PC-9 (cell line): ENCODE measurements around the gene MEI4. TPM values are rescaled to one million over a fixed set of nuclear protein-coding genes. Genes with fewer than 3 reads are reported as not detected.
"Not testable (repeated sequence)": the region's sequence is repeated elsewhere in the genome, so short reads cannot be mapped to it uniquely, and the experiment has no call there.

Source experiments
- BruUV-seq: library from RNA; stranded (reverse); fragments of 400-500 nt; replicated peaks from 2 replicates; lab custom pipeline; 2021; lab: Mats Ljungman, UMichigan
- CTCF ChIA-PET: fragments of 300-600 bp; sonication (Branson Sonifier 250); formaldehyde crosslinking; loops from one replicate; lab custom pipeline; 2022; ENCODE audit warnings: antibody characterized with exemption; lab: Charles Lee
- POLR2A ChIA-PET: fragments of 300-600 bp; sonication (Branson Sonifier 250); formaldehyde crosslinking; loops from one replicate; lab custom pipeline; 2022; ENCODE audit warnings: antibody characterized with exemption; ENCODE audit not compliant: unreplicated experiment; lab: Charles Lee
- DNase-seq, 2 experiments: peaks; one replicate each; pipeline versions ENCODE4 v3.0.0 to v3.0.0-alpha.2; 2015 to 2022; ENCODE audit warnings: mixed read lengths in 1 of 2
- H2AFZ ChIP-seq: fragments of 200-600 bp; sonication (generic); 2 replicates; pipeline ENCODE4 v1.8.1; 2017; ENCODE audit warnings: antibody characterized with exemption
- H3F3A ChIP-seq: fragments of 200-600 bp; sonication (generic); 2 replicates; pipeline ENCODE4 v1.8.1; 2017; ENCODE audit warnings: antibody characterized with exemption, mild to moderate bottlenecking, low read depth; ENCODE audit not compliant: insufficient read depth
- H3K27ac ChIP-seq: fragments of 200-600 bp; sonication (generic); 2 replicates; pipeline ENCODE4 v1.6.1; 2016; ENCODE audit warnings: mixed run types
- H3K27me3 ChIP-seq: fragments of 200-600 bp; sonication (generic); 2 replicates; pipeline ENCODE4 v1.6.1; 2016; ENCODE audit warnings: low read depth, mixed run types; ENCODE audit not compliant: insufficient read depth
- H3K36me3 ChIP-seq: fragments of 200-600 bp; sonication (generic); 2 replicates; pipeline ENCODE4 v1.6.1; 2016; ENCODE audit warnings: low read depth, mixed run types
- H3K4me1 ChIP-seq: fragments of 200-600 bp; sonication (generic); replicated peaks from 2 replicates; pipeline ENCODE4 v1.6.1; 2016; ENCODE audit warnings: mixed run types; ENCODE audit not compliant: insufficient read depth
- H3K4me2 ChIP-seq: fragments of 200-600 bp; sonication (generic); 2 replicates; pipeline ENCODE4 v1.6.1; 2017; ENCODE audit warnings: mixed run types
- H3K4me3 ChIP-seq: fragments of 200-600 bp; sonication (generic); 2 replicates; pipeline ENCODE4 v1.6.1; 2016; ENCODE audit warnings: mixed run types
- H3K79me2 ChIP-seq: fragments of 200-600 bp; sonication (generic); 2 replicates; pipeline ENCODE4 v1.6.1; 2017; ENCODE audit warnings: low read depth, mixed run types
- H3K9me2 ChIP-seq: fragments of 200-600 bp; sonication (generic); 2 replicates; pipeline ENCODE4 v1.8.1; 2017; ENCODE audit warnings: mild to moderate bottlenecking; ENCODE audit not compliant: insufficient read depth
- H3K9me3 ChIP-seq: fragments of 200-600 bp; sonication (generic); 2 replicates; pipeline ENCODE4 v1.8.1; 2016; ENCODE audit warnings: low read depth; ENCODE audit not compliant: insufficient read depth
- H4K20me1 ChIP-seq: fragments of 200-600 bp; sonication (generic); 2 replicates; pipeline ENCODE4 v1.8.1; 2017; ENCODE audit not compliant: insufficient read depth
- CTCF ChIP-seq: fragments of 200-600 bp; sonication (generic); conservative IDR thresholded peaks from 2 replicates; pipeline ENCODE4 v1.6.1; 2017; ENCODE audit warnings: mixed run types, antibody characterized with exemption, mild to moderate bottlenecking, moderate library complexity
- EZH2 ChIP-seq: fragments of 200-600 bp; sonication (generic); IDR thresholded peaks from 2 replicates; pipeline ENCODE4 v1.8.0; 2017; ENCODE audit warnings: antibody characterized with exemption, low read depth
- intact Hi-C: fragments of 100-400 bp; cut with micrococcal nuclease; formaldehyde crosslinking; loops from one replicate; pipeline ENCODE4 v1.10.0; 2022; ENCODE audit not compliant: unreplicated experiment
- total RNA-seq: library from RNA; stranded (reverse); gene quantifications from 2 replicates; pipeline ENCODE4 v1.2.3, GENCODE V29; 2021

The MEI4 gene
- total RNA-seq, 1 experiment from 2014 or later, result not detected

- Histone ChIP-seq H3K36me3 (no peaks in the 10 kb centered on the region), H3K9me2 (no peaks in the 10 kb centered on the region), H3K27ac (no peak overlapping the region), H3K9me3 (no peaks in the 10 kb centered on the region), H4K20me1 (no peaks in the 10 kb centered on the region), H3K4me1 (no peaks in the 10 kb centered on the region), H3K4me2 (no peak overlapping the region), H3K27me3 (no peaks in the 10 kb centered on the region), H3F3A (no peaks in the 10 kb centered on the region), H2AFZ (no peak overlapping the region), H3K79me2 (no peaks in the 10 kb centered on the region), H3K4me3 (no peak overlapping the region)
- intact Hi-C loops, result no loop called here
- BruUV-seq, result no TSS peak
- CTCF ChIA-PET, result no interaction called here
- DNase-seq, result no peak
- POLR2A ChIA-PET, result no interaction called here
- TF ChIP-seq CTCF, result no peak
- TF ChIP-seq EZH2, result no peak
Measured at GRCh38 chr6:77715588-77715987, 62.7 kb downstream of the MEI4 start.

GRCh38 chr6:77716311-77716710 lies 63.5 kb downstream of the MEI4 start:
- no peak for DNase-seq
- no peak overlapping the region for H2AFZ ChIP-seq
- POLR2A ChIA-PET, result no interaction called here
- no TSS peak for BruUV-seq
- intact Hi-C loops, result no loop called here
- no peaks in the 10 kb centered on the region for H3K36me3 ChIP-seq
- TF ChIP-seq CTCF, result no peak
- no peak for TF ChIP-seq EZH2
- no peaks in the 10 kb centered on the region for H3K9me3 ChIP-seq
- H3F3A ChIP-seq, result no peaks in the 10 kb centered on the region
- H3K9me2 ChIP-seq, result no peaks in the 10 kb centered on the region
- no peaks in the 10 kb centered on the region for H3K4me1 ChIP-seq
- CTCF ChIA-PET, result no interaction called here
- H3K4me3 ChIP-seq, result no peak overlapping the region
- H4K20me1 ChIP-seq, result no peaks in the 10 kb centered on the region
- no peak overlapping the region for H3K4me2 ChIP-seq
- H3K79me2 ChIP-seq, result no peaks in the 10 kb centered on the region
- no peaks in the 10 kb centered on the region for H3K27me3 ChIP-seq
- no peak overlapping the region for H3K27ac ChIP-seq

GRCh38 chr6:77736010-77736409 lies 83.2 kb downstream of the MEI4 start:
- H3K4me2 ChIP-seq, H3K9me2 ChIP-seq, H2AFZ ChIP-seq, H3K27ac ChIP-seq, CTCF ChIA-PET, H4K20me1 ChIP-seq, H3K79me2 ChIP-seq, H3K4me1 ChIP-seq, H3K4me3 ChIP-seq, BruUV-seq, DNase-seq, H3K9me3 ChIP-seq, intact Hi-C loops, POLR2A ChIA-PET, H3F3A ChIP-seq, H3K36me3 ChIP-seq, H3K27me3 ChIP-seq: not testable (repeated sequence)

- Histone ChIP-seq H2AFZ (no peak overlapping the region), H3K27ac (no peak overlapping the region), H3K27me3 (no peaks in the 10 kb centered on the region), H3K4me1 (no peaks in the 10 kb centered on the region), H3K79me2 (no peaks in the 10 kb centered on the region), H3K9me2 (no peaks in the 10 kb centered on the region), H3K4me3 (no peak overlapping the region), H3K9me3 (no peaks in the 10 kb centered on the region), H3F3A (no peaks in the 10 kb centered on the region), H3K36me3 (no peaks in the 10 kb centered on the region), H4K20me1 (no peaks in the 10 kb centered on the region), H3K4me2 (no peak overlapping the region)
- BruUV-seq, result no TSS peak
- intact Hi-C loops, result loop anchor here (2.0 kb wide), 1 partner anchor 1070 kb away; no protein-coding TSS in a partner anchor
- ChIA-PET CTCF (no interaction called here), POLR2A (no interaction called here)
- TF ChIP-seq EZH2 (no peak), CTCF (peak; percentile 61)
- DNase-seq, result peak in 1 of 2 experiments; percentile 35
Measured at GRCh38 chr6:77740380-77740779, 87.5 kb downstream of the MEI4 start.

GRCh38 chr6:77752156-77752555 lies 99.3 kb downstream of the MEI4 start:
- CTCF ChIA-PET, intact Hi-C loops, H3K27ac ChIP-seq, H3K27me3 ChIP-seq, H3K4me1 ChIP-seq, H3K79me2 ChIP-seq, H2AFZ ChIP-seq, POLR2A ChIA-PET, H3F3A ChIP-seq, H3K9me2 ChIP-seq, BruUV-seq, H4K20me1 ChIP-seq, DNase-seq, H3K4me2 ChIP-seq, H3K36me3 ChIP-seq, H3K9me3 ChIP-seq, H3K4me3 ChIP-seq: not testable (repeated sequence)
